GM12878 (cell line): ENCODE results near the gene ENDOG.

Experiments used
- CTCF ChIP-seq, 3 experiments: IDR thresholded peaks in 2 of 3; conservative IDR thresholded peaks in 1 of 3; 2 replicates each; pipeline ENCODE4 v1.5.1; 2011; ENCODE audit warnings: low read depth in 3 of 3, low read length in 3 of 3, mild to moderate bottlenecking in 3 of 3, control low read depth in 2 of 3, moderate library complexity in 2 of 3, inconsistent platforms in 1 of 3, mixed read lengths in 1 of 3; ENCODE audit not compliant: control insufficient read depth in 2 of 3, insufficient read depth in 1 of 3; ENCODE audit errors: extremely low read depth in 1 of 3
- CUX1 ChIP-seq: IDR thresholded peaks from 2 replicates; pipeline ENCODE4 v1.6.1; 2012; ENCODE audit warnings: improper control_type of control experiment, low read depth, low read length; ENCODE audit not compliant: insufficient replicate concordance
- GABPA ChIP-seq: IDR thresholded peaks from 2 replicates; pipeline ENCODE4 v1.6.1; 2014; ENCODE audit warnings: antibody characterized with exemption, low read depth, mild to moderate bottlenecking, inconsistent platforms
- HDAC6 ChIP-seq: fragments of 200-600 bp; sonication (generic); IDR thresholded peaks from one replicate; pipeline ENCODE4 v1.8.0; 2017; ENCODE audit warnings: antibody characterized with exemption; ENCODE audit not compliant: unreplicated experiment
- NFIC ChIP-seq: IDR thresholded peaks from 2 replicates; pipeline ENCODE4 v1.6.1; 2012; ENCODE audit warnings: low read depth, mild to moderate bottlenecking, inconsistent platforms, low read length, moderate library complexity
- NRF1 ChIP-seq: conservative IDR thresholded peaks from 2 replicates; pipeline ENCODE4 v1.6.1; 2011; ENCODE audit warnings: mild to moderate bottlenecking, low read depth, low read length, improper control_type of control experiment
- POLR2A ChIP-seq: IDR thresholded peaks from 2 replicates; pipeline ENCODE4 v1.6.1; 2011; ENCODE audit warnings: low read depth, mild to moderate bottlenecking, low read length
- POLR2AphosphoS5 ChIP-seq: IDR thresholded peaks from 2 replicates; pipeline ENCODE4 v1.6.1; 2011; ENCODE audit warnings: mild to moderate bottlenecking, low read length, inconsistent platforms
- PRDM15 ChIP-seq: fragments of 450-650 bp; formaldehyde crosslinking; IDR thresholded peaks from 2 replicates; pipeline ENCODE4 v1.4.0; 2020; ENCODE audit warnings: mild to moderate bottlenecking, moderate library complexity
- SMARCA5 ChIP-seq: fragments of 450-650 bp; IDR thresholded peaks from 2 replicates; pipeline ENCODE4 v1.6.1; 2017; ENCODE audit warnings: mild to moderate bottlenecking
- SUPT20H ChIP-seq: IDR thresholded peaks from 2 replicates; pipeline ENCODE4 v1.6.1; 2011; ENCODE audit warnings: low read depth, mild to moderate bottlenecking, low read length, moderate library complexity, borderline replicate concordance; ENCODE audit not compliant: control insufficient read depth
- TCF12 ChIP-seq: IDR thresholded peaks from 2 replicates; pipeline ENCODE4 v1.6.1; 2011; ENCODE audit warnings: low read depth, mild to moderate bottlenecking, low read length
- ZBTB33 ChIP-seq: fragments of 450-650 bp; IDR thresholded peaks from 2 replicates; pipeline ENCODE4 v1.6.1; 2017; ENCODE audit warnings: mild to moderate bottlenecking

GRCh38 chr9:128862401-128862851 lies 44.1 kb downstream of the ENDOG start:
- TF ChIP-seq CTCF (IDR thresholded peaks at IDR 0.05 in 2 of 3, conservative IDR thresholded peaks at IDR 0.05 in 1 of 3; ENCODE audit: control insufficient read depth in 2 of 3, extremely low read depth in 1 of 3, insufficient read depth in 1 of 3, low read depth in 3 of 3, low read length in 3 of 3) (no peak), POLR2AphosphoS5 (no peak), CUX1 (no peak), GABPA (no peak), SMARCA5 (no peak), POLR2A (no peak), TCF12 (no peak), ZBTB33 (no peak), NFIC (no peak), NRF1 (no peak), HDAC6 (no peak), PRDM15 (CRISPR knock-in tag) (no peak), SUPT20H (no peak)
